Mucosa of descending colon (tissue), 3 donors: ENCODE results near the gene GFPT1. TPM values are rescaled to one million over a fixed set of nuclear protein-coding genes. Genes with fewer than 3 reads are reported as not detected.

Experiments used
- ATAC-seq: fragments of 200-7000 bp; cut with Tn5 transposase; one replicate; pipeline ENCODE4 v1.9.1; 2020; ENCODE audit warnings: mild to moderate bottlenecking, moderate library complexity
- DNase-seq, 3 donors: peaks; one replicate each; pipeline ENCODE4 v3.0.0-alpha.2; 2020
- H3K36me3 ChIP-seq: fragments of 200-600 bp; one replicate; pipeline ENCODE4 v1.8.0; 2021; ENCODE audit warnings: low read depth, mild to moderate bottlenecking
- H3K4me1 ChIP-seq: fragments of 200-600 bp; one replicate; pipeline ENCODE4 v1.8.0; 2021; ENCODE audit warnings: low read depth, mild to moderate bottlenecking
- H3K4me3 ChIP-seq: fragments of 200-600 bp; one replicate; pipeline ENCODE4 v1.8.0; 2021; ENCODE audit warnings: mild to moderate bottlenecking
- H3K9me3 ChIP-seq: fragments of 200-600 bp; one replicate; pipeline ENCODE4 v1.8.0; 2021; ENCODE audit warnings: mild to moderate bottlenecking
- CTCF ChIP-seq: fragments of 200-600 bp; IDR thresholded peaks from one replicate; pipeline ENCODE4 v1.8.0; 2022; ENCODE audit warnings: antibody characterized with exemption, mild to moderate bottlenecking
- intact Hi-C, 2 donors: fragments of 100-400 bp; cut with DNase I in 1 of 2; cut with micrococcal nuclease in 1 of 2; formaldehyde crosslinking; loops; one replicate each; pipeline versions ENCODE4 v1.11.0 to v1.11.1; 2022; cut with DNase I, micrococcal nuclease
- long read RNA-seq, 2 donors: library from polyadenylated mRNA; unstranded; transcript quantifications; one replicate each; pipeline ENCODE4 v2.0.0, GENCODE V29; 2019 to 2021
- total RNA-seq, 3 donors: library from RNA; stranded (reverse); fragmentation: NEBNext Ultra II Directional in 2 of 3; extraction: Animal tissue kit (Norgen Biotek cat#: 25700) in 2 of 3; gene quantifications; one replicate each; pipeline versions ENCODE4 v1.2.1 to v1.2.4, GENCODE V29; 2021 to 2023
- donor health status: DM: no; HTN: no; CAD: no; lungs with moderate emphysema.
- donor health status: DM: no; HTN: no; CAD: no.
- donor health status: DM: no; HTN: yes; CAD: no.

The GFPT1 gene
- 100 to 1,000 TPM in 2 of 3 donors, 10 to 100 TPM in 1; 79.3 to 196 (median 180) TPM for total RNA-seq
- long read RNA-seq, donor 1, full-length matches to known transcripts = 101 of 120 reads
- long read RNA-seq, donor 1, partial matches to known transcripts = 7 of 120 reads
- long read RNA-seq, donor 1, other reads (novel, unspliced or antisense) = 12 of 120 reads
- long read RNA-seq, donor 2, full-length matches to known transcripts = 75 of 123 reads
- long read RNA-seq, donor 2, partial matches to known transcripts = 35 of 123 reads
- long read RNA-seq, donor 2, other reads (novel, unspliced or antisense) = 13 of 123 reads

GRCh38 chr2:69386789-69387734 lies at the start of gene GFPT1:
TSS of gene GFPT1 (minus strand) at chr2:69387227. CDS start at chr2:69387071, 156 bp downstream.
- DNase-seq (peak; percentile 97 to 99 (median 98)), ATAC-seq (peak; percentile 96)
- Histone ChIP-seq H3K4me1 (peaks cover 21% of the 10 kb centered on the region), H3K9me3 (no peaks in the 10 kb centered on the region), H3K36me3 (no peaks in the 10 kb centered on the region), H3K4me3 (peak within 1 kb of the TSS; percentile 69)
- intact Hi-C loops = no loop called here
- TF ChIP-seq CTCF = no peak

GRCh38 chr2:69436596-69436937 lies 49.5 kb upstream of the GFPT1 start:
- TF ChIP-seq CTCF = no peak
- ATAC-seq = peak; percentile 27
- Histone ChIP-seq H3K36me3 (no peaks in the 10 kb centered on the region), H3K4me1 (peaks cover 17% of the 10 kb centered on the region), H3K9me3 (no peaks in the 10 kb centered on the region), H3K4me3 (peak overlapping the region; percentile 52)
- no peak for DNase-seq
- intact Hi-C loops = no loop called here

GRCh38 chr2:69434753-69435152 lies 47.7 kb upstream of the GFPT1 start:
- Histone ChIP-seq H3K36me3 (peaks cover 3% of the 10 kb centered on the region), H3K4me3 (no peak overlapping the region), H3K4me1 (peaks cover 17% of the 10 kb centered on the region), H3K9me3 (no peaks in the 10 kb centered on the region)
- DNase-seq (no peak), ATAC-seq (no peak)
- intact Hi-C loops = no loop called here
- TF ChIP-seq CTCF = no peak

- no peak for TF ChIP-seq CTCF
- ATAC-seq = no peak
- no peaks in the 10 kb centered on the region for H3K4me1 ChIP-seq
- H3K4me3 ChIP-seq = no peak overlapping the region
- intact Hi-C loops = no loop called here
- H3K9me3 ChIP-seq = no peaks in the 10 kb centered on the region
- DNase-seq = no peak
- peaks cover 3% of the 10 kb centered on the region for H3K36me3 ChIP-seq
Measured at GRCh38 chr2:69429491-69430183, 42.6 kb upstream of the GFPT1 start.

GRCh38 chr2:69428981-69429380 lies 42.0 kb upstream of the GFPT1 start:
- Histone ChIP-seq H3K4me1 (no peaks in the 10 kb centered on the region), H3K4me3 (no peak overlapping the region), H3K36me3 (peaks cover 3% of the 10 kb centered on the region), H3K9me3 (no peaks in the 10 kb centered on the region)
- DNase-seq (no peak), ATAC-seq (no peak)
- TF ChIP-seq CTCF = no peak
- intact Hi-C loops = no loop called here
